Ovary (tissue), 3 donors: ENCODE data around the gene MIEF1.

Experiments
- POLR2A ChIP-seq: fragments of 450-650 bp; IDR thresholded peaks from one replicate; pipeline ENCODE4 v1.6.1; 2017; ENCODE audit warnings: antibody characterized with exemption, mild to moderate bottlenecking, moderate library complexity
- TF ChIP-seq, protein P1 (sequence below), 3 donors: fragments of 450-650 bp in 2 of 3; fragments of 200-600 bp in 1 of 3; IDR thresholded peaks; one replicate each; pipeline versions ENCODE4 v1.5.1 to v1.8.0; 2016 to 2022; ENCODE audit warnings: antibody characterized with exemption in 3 of 3, mild to moderate bottlenecking in 1 of 3
- donor health status: DM: no; HTN: no; CAD: no.

GRCh38 chr22:39527481-39527961 is 25.4 kb downstream of the MIEF1 start:
- TF ChIP-seq, protein P1, sequence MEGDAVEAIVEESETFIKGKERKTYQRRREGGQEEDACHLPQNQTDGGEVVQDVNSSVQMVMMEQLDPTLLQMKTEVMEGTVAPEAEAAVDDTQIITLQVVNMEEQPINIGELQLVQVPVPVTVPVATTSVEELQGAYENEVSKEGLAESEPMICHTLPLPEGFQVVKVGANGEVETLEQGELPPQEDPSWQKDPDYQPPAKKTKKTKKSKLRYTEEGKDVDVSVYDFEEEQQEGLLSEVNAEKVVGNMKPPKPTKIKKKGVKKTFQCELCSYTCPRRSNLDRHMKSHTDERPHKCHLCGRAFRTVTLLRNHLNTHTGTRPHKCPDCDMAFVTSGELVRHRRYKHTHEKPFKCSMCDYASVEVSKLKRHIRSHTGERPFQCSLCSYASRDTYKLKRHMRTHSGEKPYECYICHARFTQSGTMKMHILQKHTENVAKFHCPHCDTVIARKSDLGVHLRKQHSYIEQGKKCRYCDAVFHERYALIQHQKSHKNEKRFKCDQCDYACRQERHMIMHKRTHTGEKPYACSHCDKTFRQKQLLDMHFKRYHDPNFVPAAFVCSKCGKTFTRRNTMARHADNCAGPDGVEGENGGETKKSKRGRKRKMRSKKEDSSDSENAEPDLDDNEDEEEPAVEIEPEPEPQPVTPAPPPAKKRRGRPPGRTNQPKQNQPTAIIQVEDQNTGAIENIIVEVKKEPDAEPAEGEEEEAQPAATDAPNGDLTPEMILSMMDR (IDR thresholded peaks at IDR 0.05), result no peak
- no peak for TF ChIP-seq POLR2A
